Caki2 (cell line): ENCODE data around the gene AIP. TPM values are rescaled to one million over a fixed set of nuclear protein-coding genes. Genes with fewer than 3 reads are reported as not detected.
A peak's percentile ranks its signal among the peaks of the same experiment; 100 is the strongest.

Source experiments
- DNase-seq: peaks from one replicate; pipeline ENCODE4 v3.0.0-alpha.2; 2015; ENCODE audit warnings: low read depth
- in situ Hi-C: cut with HindIII; loops from 2 replicates; pipeline ENCODE4 v1.10.0; 2016; ENCODE audit warnings: low sequenced_read_pairs, low pct_unique_long_range_greater_than_20kb, mixed read lengths
- total RNA-seq: library from RNA; depleted of rRNA; stranded (reverse); fragments of >200 nt; shearing (Covaris generic); gene quantifications from 2 replicates; pipeline ENCODE4 v1.2.3, GENCODE V29; 2014; ENCODE audit warnings: low replicate concordance; rRNA removed

Gene AIP
- 91.4 and 117 TPM in 2 replicates for total RNA-seq

DNA sequence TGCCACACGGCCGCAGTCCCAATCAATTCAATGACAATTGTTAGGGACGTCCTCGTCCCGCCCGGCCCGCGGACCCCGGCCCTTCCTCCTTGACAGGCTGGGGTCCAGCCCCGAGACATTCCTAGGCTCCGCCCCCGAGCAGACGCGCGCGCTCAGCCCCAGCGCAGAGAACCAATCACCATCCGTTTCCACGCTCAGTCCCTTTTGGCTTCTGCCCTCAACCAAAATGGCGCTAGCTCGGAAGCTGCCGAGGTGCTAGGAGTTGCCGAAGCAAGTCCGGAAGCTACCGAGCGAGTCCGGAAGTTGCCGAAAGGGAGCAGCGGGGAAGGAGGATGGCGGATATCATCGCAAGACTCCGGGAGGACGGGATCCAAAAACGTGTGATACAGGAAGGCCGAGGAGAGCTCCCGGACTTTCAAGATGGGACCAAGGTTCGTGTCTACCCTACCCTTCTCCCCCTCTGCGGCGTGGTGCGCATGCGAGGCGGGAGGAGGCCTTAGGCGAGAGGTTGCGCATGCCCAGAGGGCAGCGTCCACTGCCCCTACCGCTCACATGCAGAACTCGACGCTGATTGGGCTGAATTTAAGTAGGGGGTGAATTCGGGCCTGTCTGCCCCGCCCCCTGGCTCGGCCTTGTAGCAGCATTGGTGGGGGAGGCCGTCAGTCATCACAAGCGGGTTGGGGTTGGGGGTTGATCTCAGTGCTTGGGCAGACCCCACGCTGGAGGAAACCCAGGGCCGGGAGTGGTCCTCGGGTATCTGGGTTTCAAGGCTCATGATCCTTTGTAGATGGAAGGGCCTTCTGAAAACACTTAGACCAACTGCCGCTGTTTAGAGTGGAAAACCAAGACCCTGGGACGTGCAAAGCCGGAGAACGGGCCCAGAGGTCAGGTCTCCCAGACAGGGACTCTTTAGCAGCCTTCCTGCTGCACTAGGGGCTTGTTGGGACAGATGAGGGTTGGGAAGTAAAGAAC, at the start of gene AIP:
Gene AIP (plus strand): TSS at position 200 of the 972 bp plus-strand sequence. CDS start 133 bp downstream, at position 333.
- in situ Hi-C loops: no loop called here
- DNase-seq: peak; percentile 94

DNA sequence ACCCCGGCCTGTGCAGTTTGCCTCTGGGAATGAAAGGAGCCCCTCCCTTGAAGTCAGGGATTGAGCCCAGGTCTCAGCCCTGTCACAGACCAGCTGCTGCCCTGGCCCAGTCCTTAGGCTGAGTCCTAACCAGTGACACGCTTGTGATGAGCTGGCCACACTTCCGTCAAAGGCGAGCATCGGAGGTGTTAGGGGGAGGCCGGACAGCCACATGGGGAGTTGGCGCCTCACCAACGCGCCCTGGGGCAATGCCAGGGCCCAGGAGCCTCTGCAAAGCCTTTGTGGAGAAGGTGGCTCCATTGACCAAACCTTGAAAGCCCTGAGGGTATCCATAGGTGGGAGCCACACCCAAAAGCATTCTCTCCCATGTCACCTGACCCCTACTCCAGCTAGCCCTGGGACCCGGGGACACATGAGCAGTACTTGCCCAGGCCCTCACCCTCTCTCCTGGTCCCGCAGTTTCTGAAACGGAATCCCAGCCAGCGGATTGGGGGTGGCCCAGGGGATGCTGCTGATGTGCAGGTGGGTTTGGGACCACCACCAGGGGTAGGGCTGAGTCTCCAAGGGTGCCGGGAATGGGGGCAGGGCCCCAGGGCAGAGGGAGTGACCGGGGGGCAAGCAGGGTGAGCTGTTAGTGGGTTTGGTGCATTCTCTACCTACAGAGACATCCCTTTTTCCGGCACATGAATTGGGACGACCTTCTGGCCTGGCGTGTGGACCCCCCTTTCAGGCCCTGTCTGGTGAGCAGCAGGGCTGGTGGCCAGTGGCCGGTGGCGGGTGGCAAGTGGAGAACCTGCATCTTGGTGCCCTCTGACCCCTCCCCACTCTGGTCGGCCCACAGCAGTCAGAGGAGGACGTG, 49.1 kb upstream of the AIP start:
- in situ Hi-C loops: no loop called here

DNA sequence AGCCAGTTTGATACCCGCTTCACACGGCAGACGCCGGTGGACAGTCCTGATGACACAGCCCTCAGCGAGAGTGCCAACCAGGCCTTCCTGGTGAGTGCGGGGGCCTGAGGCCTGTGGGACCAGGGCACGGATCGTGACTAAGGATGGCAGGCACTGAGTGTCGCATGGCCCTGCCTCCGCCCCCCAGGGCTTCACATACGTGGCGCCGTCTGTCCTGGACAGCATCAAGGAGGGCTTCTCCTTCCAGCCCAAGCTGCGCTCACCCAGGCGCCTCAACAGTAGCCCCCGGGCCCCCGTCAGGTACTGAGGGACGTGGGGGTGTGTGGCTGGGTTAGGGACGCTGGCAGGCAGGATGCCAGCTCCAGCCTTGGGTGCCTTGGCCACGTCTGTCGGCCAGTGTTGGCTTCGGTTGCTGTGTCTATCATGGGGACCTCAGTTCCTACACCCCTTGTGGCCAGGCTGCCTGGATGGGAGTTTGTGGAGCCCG, 48.4 kb upstream of the AIP start:
- in situ Hi-C loops: no loop called here
- no peak for DNase-seq

More for the DNA sequence above, 49.1 kb upstream of the AIP start:
- no peak for DNase-seq

DNA sequence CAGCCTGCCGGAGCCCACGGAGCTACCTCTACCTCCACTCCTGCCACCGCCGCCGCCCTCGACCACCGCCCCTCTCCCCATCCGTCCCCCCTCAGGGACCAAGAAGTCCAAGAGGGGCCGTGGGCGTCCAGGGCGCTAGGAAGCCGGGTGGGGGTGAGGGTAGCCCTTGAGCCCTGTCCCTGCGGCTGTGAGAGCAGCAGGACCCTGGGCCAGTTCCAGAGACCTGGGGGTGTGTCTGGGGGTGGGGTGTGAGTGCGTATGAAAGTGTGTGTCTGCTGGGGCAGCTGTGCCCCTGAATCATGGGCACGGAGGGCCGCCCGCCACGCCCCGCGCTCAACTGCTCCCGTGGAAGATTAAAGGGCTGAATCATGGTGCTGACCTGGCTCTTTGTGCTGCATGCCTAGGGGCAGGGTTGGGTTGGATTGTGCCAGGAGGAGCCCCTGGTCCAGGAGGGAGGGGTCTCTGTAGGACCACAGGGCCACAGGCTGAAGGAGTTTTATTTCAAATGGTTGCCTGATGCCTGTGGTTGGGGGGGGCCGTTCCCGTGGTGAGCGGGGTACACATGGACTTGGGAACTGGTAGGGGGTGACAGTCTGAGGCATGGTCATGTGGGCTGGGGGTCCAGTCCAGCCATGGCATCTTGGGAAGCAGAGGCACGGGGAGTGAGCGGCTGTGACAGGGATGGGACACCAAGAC, 47.6 kb upstream of the AIP start:
- DNase-seq: no peak
- in situ Hi-C loops: no loop called here

DNA sequence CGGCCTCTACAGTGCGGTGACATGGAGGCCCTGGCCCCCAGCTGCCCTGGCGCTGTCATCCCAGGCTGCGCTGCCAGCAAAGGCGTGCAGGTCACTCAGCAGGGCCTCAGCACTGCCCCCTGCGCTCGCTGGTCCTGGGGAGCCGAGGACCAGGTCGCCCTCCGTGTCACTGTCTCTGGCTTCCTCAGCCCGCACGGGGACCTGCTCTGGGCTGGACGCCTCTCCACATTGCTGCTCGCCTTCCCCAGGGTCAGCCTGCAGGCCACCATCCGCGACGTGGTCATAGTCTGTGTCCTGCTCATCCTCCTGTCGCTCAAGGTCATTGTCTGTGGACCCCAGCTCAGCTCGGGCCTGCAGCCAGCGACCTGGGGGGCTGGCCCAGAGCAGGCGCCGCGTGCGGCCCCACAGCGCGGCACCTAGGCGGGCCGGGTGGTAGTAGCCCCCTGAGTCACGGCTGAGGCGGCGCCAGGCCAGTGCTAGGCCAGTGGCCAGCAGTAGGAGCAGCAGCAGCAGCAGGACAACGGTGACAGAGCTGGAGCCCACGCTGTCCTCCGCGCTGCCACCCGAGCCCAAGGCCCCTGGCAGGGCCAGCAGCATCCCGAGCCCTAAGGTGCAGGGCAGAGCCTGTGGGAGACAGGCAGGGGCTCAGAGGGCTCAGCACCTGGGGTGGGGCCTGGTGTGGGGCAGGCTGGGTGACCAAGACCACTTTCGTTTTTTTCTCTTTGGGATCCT, 46.9 kb upstream of the AIP start:
- no peak for DNase-seq
- in situ Hi-C loops: no loop called here

DNA sequence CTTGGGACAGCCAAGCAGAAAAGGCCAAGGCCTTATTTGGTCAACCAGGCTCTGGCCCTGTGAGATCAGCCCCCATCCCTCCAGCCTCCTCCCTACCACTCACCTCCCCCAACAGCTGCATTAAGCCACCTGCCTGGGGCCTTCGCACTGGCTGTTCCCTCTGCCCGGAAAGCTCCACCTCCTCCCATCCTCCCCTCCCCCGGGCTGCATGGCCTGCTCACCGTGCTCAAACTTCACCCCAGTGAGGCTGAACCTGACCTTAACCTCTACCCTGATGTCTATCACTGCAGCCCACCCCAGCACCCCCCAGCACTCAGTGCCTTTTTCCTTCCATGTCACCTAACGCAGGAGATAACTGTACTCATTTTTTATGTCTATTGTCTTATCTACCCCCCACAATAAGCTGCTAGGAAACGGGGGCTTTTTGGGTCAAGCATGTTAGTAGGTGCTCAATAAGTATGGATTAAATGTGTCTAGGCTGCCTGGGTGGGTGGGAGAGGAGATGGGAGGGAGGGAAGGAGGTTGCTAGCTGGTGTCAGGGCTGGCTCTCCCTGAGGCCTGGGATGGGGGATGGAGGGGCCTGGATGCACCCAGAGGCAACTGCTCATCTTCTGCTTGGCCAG, 46.3 kb upstream of the AIP start:
- no peak for DNase-seq
- in situ Hi-C loops: no loop called here

DNA sequence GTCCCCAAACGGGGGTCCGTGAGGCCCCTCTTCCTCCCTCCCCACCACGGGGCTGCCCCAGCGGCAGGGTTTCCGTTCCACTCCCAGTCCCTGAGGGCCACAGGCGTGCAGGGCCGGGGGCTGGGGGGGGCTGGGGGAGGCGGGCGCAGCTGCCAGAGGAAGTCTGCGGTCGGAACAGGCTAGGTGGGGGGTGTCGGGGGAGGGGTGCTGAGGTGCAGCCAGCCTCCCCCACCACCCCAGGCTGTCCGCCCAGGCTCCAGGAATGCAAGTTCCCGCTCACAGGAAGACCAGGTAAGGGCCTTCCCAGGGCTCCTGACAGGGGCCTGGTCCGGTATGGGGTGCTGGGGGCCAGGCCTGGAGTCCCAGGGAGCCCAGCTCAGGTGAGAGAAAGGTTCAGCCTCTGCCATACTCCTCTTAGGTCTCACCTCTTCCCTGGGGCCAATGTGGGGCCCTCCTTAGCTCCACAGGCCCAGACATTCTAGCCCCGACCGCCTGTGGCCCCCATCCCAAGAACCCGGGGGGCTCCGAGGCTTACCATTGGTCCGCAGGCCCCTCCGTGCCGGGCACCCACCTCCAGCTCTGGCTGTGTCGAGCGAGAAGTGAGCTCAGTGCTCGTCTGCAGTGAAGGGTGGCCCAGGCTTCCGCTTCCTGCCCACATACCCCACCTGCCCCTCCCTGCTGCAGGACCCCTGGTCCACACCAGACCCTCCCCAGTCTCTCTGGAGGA, 45.6 kb upstream of the AIP start, which contains the start of gene PTPRCAP:
Gene PTPRCAP (minus strand): TSS at position 601 of the 727 bp plus-strand sequence. CDS start 63 bp downstream, at position 538.
- in situ Hi-C loops: no loop called here
- DNase-seq: no peak

DNA sequence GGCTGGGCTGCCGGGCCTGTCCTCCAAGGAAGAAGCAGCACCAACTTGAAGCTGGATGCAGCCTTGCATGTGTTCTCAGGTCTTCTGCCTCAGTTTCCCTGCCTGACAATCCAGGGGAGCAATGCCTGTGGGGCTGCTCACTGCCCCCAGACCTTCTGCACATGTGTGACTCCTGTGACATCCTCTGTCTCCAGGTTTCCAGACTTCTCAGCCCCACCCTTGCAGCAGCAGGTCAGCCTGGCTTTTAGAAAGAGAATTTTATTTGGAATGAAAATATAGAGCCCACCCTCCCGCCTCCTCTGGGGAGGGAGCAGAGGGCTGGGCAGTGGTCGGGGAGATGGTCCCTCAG, 45.0 kb upstream of the AIP start:
- in situ Hi-C loops: no loop called here
- DNase-seq: no peak

DNA sequence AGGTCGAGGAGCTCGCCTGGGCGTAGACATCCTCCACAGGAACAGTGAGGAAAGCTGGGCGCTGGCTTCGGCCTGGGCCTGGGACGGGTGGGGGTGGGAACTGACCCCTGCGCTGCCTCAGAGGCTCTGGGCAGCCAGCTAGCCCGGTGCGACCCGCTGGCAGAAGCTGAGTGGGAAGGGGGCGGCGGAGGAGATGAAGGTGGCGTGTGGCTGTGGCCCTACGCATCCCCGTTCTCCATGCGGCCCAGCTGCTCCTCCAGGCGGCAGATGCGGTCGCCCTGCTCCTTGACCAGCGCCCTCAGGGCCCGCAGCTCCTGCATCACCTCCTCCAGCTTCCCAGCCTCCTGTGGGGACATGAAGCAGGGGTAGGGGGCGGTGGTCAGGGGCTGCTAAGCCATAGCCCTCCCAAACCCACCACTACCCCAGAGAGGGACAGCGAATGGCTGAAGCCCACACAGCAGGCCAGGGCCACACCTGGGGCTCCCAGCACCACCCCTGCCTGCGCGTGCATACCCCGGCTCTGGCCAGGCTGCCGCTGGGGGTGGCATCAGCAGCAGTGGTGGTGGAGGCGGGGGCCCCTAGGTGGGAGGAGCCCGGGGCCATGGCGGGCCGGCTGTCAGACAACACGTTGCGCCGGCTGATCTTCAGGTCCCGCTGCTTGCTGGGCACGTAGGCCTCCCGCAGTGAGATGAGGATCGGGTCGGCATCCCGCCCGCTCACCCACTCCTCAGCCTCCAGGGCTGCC, 44.5 kb upstream of the AIP start:
- in situ Hi-C loops: no loop called here
- DNase-seq: no peak

DNA sequence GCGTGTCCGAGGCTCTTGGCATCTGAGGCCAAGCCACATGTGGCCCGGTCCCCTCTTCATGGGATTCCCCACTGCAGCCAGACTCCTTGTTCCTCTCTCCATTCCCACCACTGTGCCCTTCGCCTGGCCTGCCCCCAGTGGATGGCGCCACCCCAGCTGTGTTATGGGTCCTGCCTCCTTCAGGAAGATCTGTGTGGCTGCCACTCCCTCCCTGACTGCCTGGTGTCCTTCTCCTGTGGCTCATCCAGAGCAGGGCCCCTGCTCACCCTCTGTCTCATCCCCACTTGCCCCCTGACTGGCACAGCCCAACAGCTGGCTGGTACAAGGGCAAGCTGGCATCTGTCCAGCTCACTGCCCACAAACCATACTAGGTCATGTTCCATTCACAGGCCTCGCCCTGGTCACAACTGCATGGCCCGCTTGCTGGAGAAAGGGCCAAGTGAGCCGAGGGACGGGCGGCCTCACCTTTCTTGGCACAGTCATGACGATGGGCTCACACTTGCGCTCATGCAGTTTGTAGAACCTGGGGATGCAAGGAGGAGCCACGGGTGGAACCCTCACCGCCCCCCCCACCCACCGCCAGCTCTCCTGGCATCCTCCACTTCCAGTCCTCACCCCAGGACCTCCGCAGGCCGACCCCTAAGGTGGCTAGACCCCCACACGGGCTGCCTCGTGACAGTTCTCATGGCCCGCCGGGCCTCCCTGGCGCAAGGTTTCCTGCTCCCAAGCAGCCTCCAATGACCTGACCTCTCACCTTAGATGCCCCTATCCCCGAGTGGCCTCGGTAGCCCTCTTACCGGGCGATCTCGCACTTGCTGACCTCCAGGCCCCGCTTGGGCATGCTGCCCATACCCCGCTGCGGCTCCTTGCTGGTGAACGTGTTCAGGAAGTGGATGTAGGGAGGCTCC, 43.3 kb upstream of the AIP start:
- peak; percentile 33 for DNase-seq
- in situ Hi-C loops: no loop called here

DNA sequence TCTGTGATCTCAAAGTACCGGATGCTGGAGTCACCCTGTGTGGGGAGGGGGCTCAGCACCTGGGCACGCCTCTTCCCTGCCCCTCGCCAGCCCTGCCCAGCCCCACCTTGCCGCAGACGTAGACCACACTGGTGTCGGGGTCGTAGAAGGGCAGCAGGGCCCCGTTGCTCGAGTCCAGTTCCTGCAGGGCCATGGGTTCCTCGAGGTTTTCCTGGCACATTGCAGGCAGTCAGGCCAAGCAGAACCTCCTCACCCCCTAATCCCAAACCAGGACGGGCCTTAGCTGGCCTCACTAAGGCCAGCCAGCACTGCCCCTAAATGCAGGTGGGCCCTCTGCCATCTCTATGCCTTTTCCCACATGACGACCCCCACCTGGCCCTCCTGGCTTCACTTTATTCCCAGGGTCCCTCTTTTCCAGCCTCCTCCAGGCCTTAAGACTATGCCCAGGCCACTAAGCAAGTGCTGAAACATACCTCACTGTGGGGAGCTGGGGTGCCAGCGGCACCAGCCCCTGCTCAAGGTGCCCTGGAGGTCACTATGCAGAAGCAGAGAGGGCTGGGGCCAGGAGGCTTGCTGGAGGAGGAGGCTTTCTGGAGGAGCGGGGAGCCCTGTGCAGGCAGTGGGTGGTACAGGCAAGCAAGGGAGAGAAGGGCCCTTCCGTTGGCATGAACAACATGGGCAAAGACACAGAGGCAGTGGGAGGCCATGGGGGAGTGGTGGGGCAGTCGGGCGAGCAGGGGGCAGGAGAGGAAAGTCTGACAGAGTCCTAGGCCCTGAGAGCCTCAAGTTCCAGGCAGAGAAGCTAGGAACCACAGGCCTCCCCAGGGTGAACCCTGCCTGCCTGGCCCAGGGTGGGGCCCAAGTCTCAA, 42.4 kb upstream of the AIP start:
- no peak for DNase-seq
- in situ Hi-C loops: no loop called here

DNA sequence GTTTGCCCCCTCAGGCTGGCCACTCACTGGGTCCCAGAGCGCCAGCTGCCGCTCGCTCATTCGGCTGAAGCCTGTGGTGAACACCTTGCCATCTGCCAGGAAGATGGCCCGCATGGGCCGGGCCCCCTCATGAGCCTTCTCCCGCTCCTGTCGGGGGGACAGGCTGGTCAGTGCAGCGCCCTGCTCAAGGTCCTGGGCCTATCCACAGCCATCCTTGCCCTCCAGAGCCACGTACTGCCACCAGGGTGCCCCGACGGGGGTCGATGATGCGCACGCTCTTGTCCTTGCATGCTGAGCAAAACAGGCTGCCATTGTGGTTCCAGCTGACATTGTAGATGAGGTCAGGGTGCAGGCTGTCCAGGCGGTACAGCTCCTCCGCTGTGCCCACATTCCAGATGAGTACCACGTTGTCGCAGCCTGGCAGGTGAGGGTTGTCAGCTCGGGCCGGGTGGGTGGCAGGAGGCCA, 41.7 kb upstream of the AIP start:
- no peak for DNase-seq
- in situ Hi-C loops: no loop called here

DNA sequence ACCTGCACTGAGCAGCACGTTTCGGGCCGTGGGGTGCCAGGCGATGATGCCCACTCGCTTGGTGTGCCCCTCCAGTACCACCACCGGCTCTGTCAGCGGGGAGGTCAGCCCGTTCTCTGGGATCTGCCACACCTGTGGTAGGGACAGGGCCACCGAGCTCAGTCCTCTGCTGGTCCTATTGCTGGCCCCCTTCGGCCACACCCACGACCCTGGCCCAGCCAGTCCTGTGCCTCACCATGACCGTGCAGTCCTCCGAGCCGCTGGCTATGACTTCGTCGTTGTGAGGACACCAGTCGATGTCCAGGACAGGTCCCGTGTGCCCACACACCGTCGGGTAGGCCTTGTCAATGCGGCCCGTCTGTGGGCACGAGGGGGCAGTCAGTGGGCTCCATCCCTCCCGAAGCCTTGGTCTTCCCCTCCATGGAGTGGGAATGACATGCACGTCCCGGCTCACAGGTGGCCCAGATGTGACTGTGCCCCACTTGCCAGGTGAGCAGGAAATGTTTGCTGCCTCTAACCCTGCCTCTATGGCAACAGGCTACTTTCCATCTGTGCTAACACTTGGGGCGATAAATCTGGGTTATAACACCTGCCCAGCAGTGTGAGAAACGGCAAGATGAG, 41.0 kb upstream of the AIP start:
- in situ Hi-C loops: no loop called here

More for the DNA sequence above, 41.0 kb upstream of the AIP start:
- no peak for DNase-seq
